Measurements from ENCODE around the gene RAB40AL. TPM values are rescaled to one million over a fixed set of nuclear protein-coding genes. Genes with fewer than 3 reads are reported as not detected.

RAB40AL gene
- total and polyA plus RNA-seq, 2 of the 8 experiments (the other 6 are each of a cell fraction or from before 2014, with no cell fraction given), result 0.27 to 0.30 TPM

- Histone ChIP-seq H3K4me3 (ENCODE audit: extremely low read depth in 1 of 4, insufficient read depth in 2 of 4, low read depth in 3 of 4, low read length in 4 of 4) (no peak overlapping the region), H3K9me3 (ENCODE audit: insufficient read depth in 2 of 2, low read depth in 1 of 2, low read length in 1 of 2) (no peaks in the 10 kb centered on the region), H2BK15ac (ENCODE audit: low read length) (no peak overlapping the region), H3K36me3 (ENCODE audit: control insufficient read depth in 2 of 4, insufficient read depth in 4 of 4, low read length in 3 of 4) (no peaks in the 10 kb centered on the region), H4K20me1 (replicated peaks in 1 of 2; ENCODE audit: control insufficient read depth in 1 of 2, insufficient read depth in 2 of 2, low read length in 2 of 2) (no peaks in the 10 kb centered on the region), H3K18ac (ENCODE audit: extremely low read depth, low read length) (no peak overlapping the region), H4K8ac (ENCODE audit: extremely low read depth, insufficient read depth, low read length) (no peak overlapping the region), H3K79me1 (ENCODE audit: low read depth, low read length) (no peaks in the 10 kb centered on the region), H3K4me1 (replicated peaks in 1 of 4; ENCODE audit: control insufficient read depth in 3 of 4, insufficient read depth in 4 of 4, low read length in 3 of 4) (no peaks in the 10 kb centered on the region), H3K27me3 (replicated peaks in 1 of 4; ENCODE audit: control insufficient read depth in 3 of 4, extremely low read depth in 1 of 4, insufficient read depth in 3 of 4, low read length in 3 of 4) (no peaks in the 10 kb centered on the region), H2BK12ac (ENCODE audit: low read depth, low read length) (no peak overlapping the region), H3K23ac (ENCODE audit: insufficient read length) (no peak overlapping the region), H2BK20ac (ENCODE audit: low read length) (no peak overlapping the region), H3K4me2 (ENCODE audit: insufficient read depth in 1 of 2, low read depth in 2 of 2, low read length in 2 of 2) (no peak overlapping the region), H3K14ac (ENCODE audit: insufficient read length) (no peak overlapping the region), H2BK120ac (replicated peaks; ENCODE audit: low read depth, low read length) (no peak overlapping the region), H4K5ac (ENCODE audit: insufficient read length, low read depth, low read length) (no peak overlapping the region), H3K79me2 (ENCODE audit: control insufficient read depth in 1 of 2, insufficient read depth in 2 of 2, low read length in 2 of 2) (no peaks in the 10 kb centered on the region), H2BK5ac (ENCODE audit: low read depth, low read length) (no peak overlapping the region), H3K56ac (replicated peaks; ENCODE audit: insufficient read length, low read depth, low read length) (no peak overlapping the region), H3K9ac (replicated peaks in 1 of 4; ENCODE audit: extremely low read depth in 1 of 4, low read depth in 3 of 4, low read length in 3 of 4) (no peak overlapping the region), H3K27ac (ENCODE audit: low read depth, low read length) (no peak overlapping the region), H4K91ac (replicated peaks; ENCODE audit: insufficient read length, low read length) (no peak overlapping the region), H2AFZ (ENCODE audit: low read length) (no peak overlapping the region), H3K4ac (replicated peaks; ENCODE audit: insufficient read length, low read depth, low read length) (no peak overlapping the region), H3K23me2 (ENCODE audit: low read depth, low read length) (no peaks in the 10 kb centered on the region), H2AK5ac (ENCODE audit: low read depth, low read length) (no peak overlapping the region)
- 79% methylated on average over 2 of the region's 2 CpGs; no CpG with 5 or more reads in 1 of the 2 experiments for WGBS, 2 experiments (ENCODE audit: extremely low coverage in 1 of 2, insufficient coverage in 1 of 2, insufficient read length in 1 of 2, insufficient replicate concordance in 2 of 2, low coverage in 1 of 2, low lambda C conversion rate in 2 of 2, missing lambda C conversion rate in 1 of 2)
- POLR2A ChIA-PET (ENCODE audit: partially characterized antibody), result no interaction called here
- no peak for FAIRE-seq
- CTCF ChIA-PET (ENCODE audit: partially characterized antibody), result interaction anchor here (1.4 kb wide), 1 partner anchor 10 kb away, joined by 5 read pairs; no protein-coding TSS in a partner anchor
- TF ChIP-seq HDAC2 (IDR thresholded peaks at IDR 0.05; ENCODE audit: borderline replicate concordance in 1 of 2, low read depth in 2 of 2, low read length in 2 of 2), result no peak
- TF ChIP-seq ATF2 (IDR thresholded peaks at IDR 0.05; ENCODE audit: low read length), result no peak
- DNase-seq (ENCODE audit: low read depth in 1 of 2, low spot score in 2 of 2), result no peak
These were observed 42.5 kb downstream of the RAB40AL start for GRCh38 chrX:102979536-102979935.

Data from H1 (cell line).